Measurements from ENCODE around the gene CAMTA1. TPM values are rescaled to one million over a fixed set of nuclear protein-coding genes. Genes with fewer than 3 reads are reported as not detected.

Gene CAMTA1
- total RNA-seq, 1 donor from 2014 or later = 63.8 TPM

DNA sequence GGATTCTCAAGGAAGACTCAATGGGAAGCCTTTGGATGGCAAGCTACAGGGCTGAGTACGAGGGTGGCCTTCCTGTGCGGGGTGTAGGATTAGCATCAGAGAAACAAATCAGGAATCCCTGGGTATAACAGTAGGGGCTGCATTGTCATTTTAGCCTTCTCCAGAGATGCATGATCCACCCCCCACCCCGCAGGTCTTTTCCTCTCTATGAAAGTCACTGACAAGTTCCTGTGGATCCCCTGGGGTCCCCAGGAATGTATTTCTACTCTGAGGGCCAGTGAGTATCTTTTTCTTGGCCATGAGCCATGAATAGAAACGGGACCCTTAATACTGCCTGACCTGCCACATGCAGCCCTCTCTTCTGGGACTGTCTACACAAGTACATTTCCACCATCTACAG is 512.9 kb downstream of the CAMTA1 start:
- peaks cover 67% of the 10 kb centered on the region for H3K4me1 Mint-ChIP-seq (ENCODE audit: low read depth)
- H3K27ac Mint-ChIP-seq (ENCODE audit: unreplicated experiment) = peak overlapping the region; percentile 99
- TF ChIP-seq CTCF (IDR thresholded peaks at IDR 0.05) = peak; percentile 8
- peaks cover 15% of the 10 kb centered on the region for H3K9me3 Mint-ChIP-seq (ENCODE audit: low read depth)
- DNase-seq (ENCODE audit: low spot score) = no peak
- peaks cover 7% of the 10 kb centered on the region for H3K36me3 Mint-ChIP-seq (ENCODE audit: low read depth)
- no peaks in the 10 kb centered on the region for H3K27me3 Mint-ChIP-seq (ENCODE audit: low read depth)
- no peak overlapping the region for H3K4me3 Mint-ChIP-seq (ENCODE audit: unreplicated experiment)

DNA sequence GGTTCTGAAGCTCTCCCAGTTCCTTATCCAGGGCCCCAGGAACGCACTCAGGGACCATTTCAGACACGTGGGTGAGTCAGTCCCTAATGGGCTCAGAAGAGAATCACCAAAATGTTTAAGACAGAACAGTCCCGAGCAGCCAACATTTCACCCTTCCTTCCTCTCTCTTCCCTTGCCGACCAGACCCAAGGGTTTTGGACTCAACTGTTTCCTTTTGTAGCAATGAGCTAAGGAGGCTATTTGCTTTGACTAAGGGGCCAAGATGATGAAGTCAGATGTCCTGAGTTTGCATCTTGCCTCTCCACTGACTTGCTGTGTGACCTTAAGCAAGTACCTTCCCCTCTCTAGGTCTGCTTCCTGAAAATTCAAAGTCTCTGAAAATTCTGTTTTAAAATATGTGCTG is 513.5 kb downstream of the CAMTA1 start:
- Mint-ChIP-seq H3K4me3 (ENCODE audit: unreplicated experiment) (no peak overlapping the region), H3K4me1 (ENCODE audit: low read depth) (peaks cover 70% of the 10 kb centered on the region), H3K36me3 (ENCODE audit: low read depth) (peaks cover 7% of the 10 kb centered on the region), H3K27ac (ENCODE audit: unreplicated experiment) (peak overlapping the region; percentile 99), H3K9me3 (ENCODE audit: low read depth) (peaks cover 15% of the 10 kb centered on the region), H3K27me3 (ENCODE audit: low read depth) (no peaks in the 10 kb centered on the region)
- no peak for DNase-seq (ENCODE audit: low spot score)
- no peak for TF ChIP-seq CTCF (IDR thresholded peaks at IDR 0.05)

DNA sequence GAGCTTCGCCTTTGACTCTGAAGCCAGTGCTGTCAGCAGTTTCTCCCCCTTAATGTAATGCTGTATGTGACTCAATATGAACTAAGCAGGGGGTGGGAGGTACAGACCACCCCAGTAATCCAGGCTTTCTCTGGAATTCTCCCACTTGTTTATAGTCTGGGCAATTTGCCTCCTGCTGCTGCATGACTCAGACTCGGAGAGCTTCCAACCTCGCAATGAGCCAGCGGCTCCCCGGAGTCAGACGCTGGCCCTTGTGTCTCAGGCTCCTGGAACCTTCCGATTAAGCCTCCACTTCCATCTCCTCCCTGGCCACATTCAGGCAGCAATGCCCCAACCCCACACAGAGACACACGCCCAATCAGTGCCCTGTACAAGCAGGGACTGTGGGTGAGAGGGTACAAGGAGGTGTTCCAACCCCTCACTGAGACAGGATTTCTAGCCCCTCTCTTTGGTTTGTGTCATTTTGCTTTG is 514.1 kb downstream of the CAMTA1 start:
- Mint-ChIP-seq H3K27ac (ENCODE audit: unreplicated experiment) (peak overlapping the region; percentile 99), H3K36me3 (ENCODE audit: low read depth) (peaks cover 7% of the 10 kb centered on the region), H3K4me3 (ENCODE audit: unreplicated experiment) (peak overlapping the region; percentile 53), H3K4me1 (ENCODE audit: low read depth) (peaks cover 72% of the 10 kb centered on the region), H3K27me3 (ENCODE audit: low read depth) (no peaks in the 10 kb centered on the region), H3K9me3 (ENCODE audit: low read depth) (peaks cover 15% of the 10 kb centered on the region)
- no peak for DNase-seq (ENCODE audit: low spot score)
- no peak for TF ChIP-seq CTCF (IDR thresholded peaks at IDR 0.05)

DNA sequence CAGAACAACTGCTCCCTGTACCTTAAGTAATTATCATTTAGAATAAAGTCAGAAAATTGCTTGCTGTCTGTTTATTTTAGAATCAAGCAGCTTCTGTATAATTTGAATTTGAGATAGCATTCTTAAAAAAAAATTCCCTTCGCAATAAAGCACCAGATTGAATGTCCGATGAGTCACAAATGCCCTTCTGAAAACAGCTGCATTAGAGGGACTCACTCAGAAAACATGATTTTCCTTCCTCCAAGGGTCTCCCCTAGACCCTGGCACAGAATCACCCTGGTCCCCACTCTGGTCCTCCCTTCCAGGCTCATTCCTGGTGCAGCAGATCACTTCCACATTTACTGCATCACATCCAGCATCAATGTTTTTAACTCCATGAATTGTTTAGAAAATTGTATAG is 514.7 kb downstream of the CAMTA1 start:
- Mint-ChIP-seq H3K27me3 (ENCODE audit: low read depth) (no peaks in the 10 kb centered on the region), H3K4me3 (ENCODE audit: unreplicated experiment) (peak overlapping the region; percentile 18), H3K27ac (ENCODE audit: unreplicated experiment) (peak overlapping the region; percentile 99), H3K36me3 (ENCODE audit: low read depth) (peaks cover 7% of the 10 kb centered on the region), H3K4me1 (ENCODE audit: low read depth) (peaks cover 72% of the 10 kb centered on the region), H3K9me3 (ENCODE audit: low read depth) (peaks cover 15% of the 10 kb centered on the region)
- no peak for TF ChIP-seq CTCF (IDR thresholded peaks at IDR 0.05)
- no peak for DNase-seq (ENCODE audit: low spot score)

DNA sequence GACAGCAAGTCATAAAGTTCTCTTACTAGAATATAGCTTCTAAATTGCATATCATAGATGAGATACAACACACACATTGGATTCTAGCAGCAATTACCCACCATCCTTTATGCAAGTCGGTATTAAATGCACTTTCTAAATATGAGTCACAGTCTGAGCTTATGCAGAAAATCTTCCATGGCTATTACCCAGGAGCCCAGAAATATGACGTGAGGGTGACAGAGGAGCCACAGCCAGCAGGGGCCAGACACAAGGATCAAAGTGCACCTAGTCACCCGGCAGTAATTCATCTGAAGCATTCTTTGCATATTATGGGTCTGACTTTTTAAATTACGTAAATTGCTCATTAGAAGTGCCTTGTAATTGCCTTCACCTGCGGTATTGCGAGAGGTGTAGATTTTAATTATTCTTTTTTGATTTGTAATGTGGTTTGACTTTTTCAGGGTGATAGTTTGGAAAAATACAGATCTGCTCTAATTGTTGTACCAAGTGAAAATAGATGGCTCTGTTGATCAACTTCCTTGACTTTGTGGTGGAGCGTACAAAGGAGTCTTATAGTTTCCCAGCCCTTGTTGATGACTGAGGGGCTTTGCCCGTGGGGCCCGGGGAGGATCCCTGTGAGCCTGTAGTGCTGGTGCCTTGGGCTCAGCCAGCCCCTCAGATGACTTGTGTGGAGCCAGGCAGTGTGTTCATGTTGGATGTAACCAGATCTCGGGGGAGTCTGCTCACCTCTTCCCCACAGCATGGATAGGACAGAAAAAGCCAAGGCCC is 515.8 kb downstream of the CAMTA1 start:
- H3K4me3 Mint-ChIP-seq (ENCODE audit: unreplicated experiment) = no peak overlapping the region
- H3K4me1 Mint-ChIP-seq (ENCODE audit: low read depth) = peaks cover 72% of the 10 kb centered on the region
- H3K27me3 Mint-ChIP-seq (ENCODE audit: low read depth) = no peaks in the 10 kb centered on the region
- no peak for TF ChIP-seq CTCF (IDR thresholded peaks at IDR 0.05)
- peaks cover 7% of the 10 kb centered on the region for H3K36me3 Mint-ChIP-seq (ENCODE audit: low read depth)
- H3K27ac Mint-ChIP-seq (ENCODE audit: unreplicated experiment) = peak overlapping the region; percentile 99
- no peak for DNase-seq (ENCODE audit: low spot score)
- peaks cover 15% of the 10 kb centered on the region for H3K9me3 Mint-ChIP-seq (ENCODE audit: low read depth)
